Liver (tissue), 9 donors: ENCODE results near the gene TMEM119. TPM values are rescaled to one million over a fixed set of nuclear protein-coding genes. Genes with fewer than 3 reads are reported as not detected.
"Not testable (repeated sequence)": the region's sequence is repeated elsewhere in the genome, so short reads cannot be mapped to it uniquely, and the experiment has no call there.

Experiments
- DNase-seq: peaks from one replicate; pipeline ENCODE4 v3.0.0-alpha.2; 2017; ENCODE audit warnings: low spot score
- H3K27ac ChIP-seq, 2 donors: one replicate each; pipeline ENCODE4 v1.7.0; 2013; ENCODE audit warnings: inconsistent platforms in 2 of 2, low read length in 2 of 2, control low read depth in 1 of 2, low read depth in 1 of 2, mild to moderate bottlenecking in 1 of 2
- H3K27me3 ChIP-seq, 4 donors: one replicate each; pipeline versions ENCODE4 v1.6.1 to v1.7.0; 2013; ENCODE audit warnings: low read length in 3 of 4, inconsistent platforms in 1 of 4, mild to moderate bottlenecking in 1 of 4, moderate library complexity in 1 of 4; ENCODE audit not compliant: control insufficient read depth in 4 of 4, insufficient read depth in 4 of 4
- H3K36me3 ChIP-seq, 4 donors: one replicate each; pipeline versions ENCODE4 v1.6.1 to v1.7.0; 2013; ENCODE audit warnings: low read length in 3 of 4, mild to moderate bottlenecking in 3 of 4, low read depth in 1 of 4, moderate library complexity in 1 of 4; ENCODE audit not compliant: control insufficient read depth in 4 of 4, insufficient read depth in 3 of 4
- H3K4me1 ChIP-seq, 4 donors: one replicate each; pipeline versions ENCODE4 v1.6.1 to v1.7.0; 2013; ENCODE audit warnings: low read length in 3 of 4, mild to moderate bottlenecking in 3 of 4, moderate library complexity in 1 of 4; ENCODE audit not compliant: control insufficient read depth in 4 of 4, insufficient read depth in 4 of 4
- H3K4me3 ChIP-seq, 3 donors: one replicate each; pipeline versions ENCODE4 v1.6.1 to v1.7.0; 2013; ENCODE audit warnings: low read length in 3 of 3, control low read depth in 1 of 3, low read depth in 1 of 3, mild to moderate bottlenecking in 1 of 3
- H3K9ac ChIP-seq, 2 donors: one replicate each; pipeline ENCODE4 v1.7.0; 2013; ENCODE audit warnings: low read length in 2 of 2, mild to moderate bottlenecking in 2 of 2, moderate library complexity in 2 of 2, control low read depth in 1 of 2, low read depth in 1 of 2
- H3K9me3 ChIP-seq, 4 donors: one replicate each; pipeline versions ENCODE4 v1.6.1 to v1.7.0; 2013; ENCODE audit warnings: low read length in 3 of 4; ENCODE audit not compliant: control insufficient read depth in 4 of 4
- EGR1 ChIP-seq, 2 donors: IDR thresholded peaks; 2 replicates each; pipeline ENCODE4 v1.6.1; 2016 to 2018; ENCODE audit warnings: antibody characterized with exemption in 2 of 2, low read depth in 2 of 2
- FOXA1 ChIP-seq: IDR thresholded peaks from 2 replicates; pipeline ENCODE4 v1.6.1; 2016; ENCODE audit warnings: antibody characterized with exemption
- GABPA ChIP-seq, 2 donors: IDR thresholded peaks in 1 of 2; conservative IDR thresholded peaks in 1 of 2; 2 replicates each; pipeline ENCODE4 v1.6.1; 2016; ENCODE audit warnings: antibody characterized with exemption in 2 of 2, mild to moderate bottlenecking in 1 of 2, moderate library complexity in 1 of 2
- HNF4A ChIP-seq, 2 donors: conservative IDR thresholded peaks; 2 replicates each; pipeline ENCODE4 v1.6.1; 2016; ENCODE audit warnings: antibody characterized with exemption in 2 of 2, mild to moderate bottlenecking in 2 of 2
- HNF4G ChIP-seq: IDR thresholded peaks from 2 replicates; pipeline ENCODE4 v1.6.1; 2016; ENCODE audit warnings: antibody characterized with exemption
- NR2F2 ChIP-seq: IDR thresholded peaks from 2 replicates; pipeline ENCODE4 v1.6.1; 2016; ENCODE audit warnings: antibody characterized with exemption
- RAD21 ChIP-seq, 2 donors: IDR thresholded peaks; 2 replicates each; pipeline ENCODE4 v1.6.1; 2016; ENCODE audit warnings: antibody characterized with exemption in 2 of 2, mild to moderate bottlenecking in 2 of 2
- YY1 ChIP-seq: IDR thresholded peaks from 2 replicates; pipeline ENCODE4 v1.6.1; 2016; ENCODE audit warnings: antibody characterized with exemption, mild to moderate bottlenecking
- WGBS: extraction: QIAGEN DNeasy Blood & Tissue Kit; methylation state at CpG from one replicate; pipeline ENCODE4 v1.1.7; 2013; 5-methylcytosine and 5-hydroxymethylcytosine counted together
- polyA plus RNA-seq, 2 donors: library from polyadenylated mRNA; stranded (reverse) in 1 of 2; unstranded in 1 of 2; fragments of 200-250 nt in 1 of 2; fragments of >200 nt in 1 of 2; fragmentation: Nextera tagmentation in 1 of 2; extraction: Ambion mirVana in 1 of 2; gene quantifications; one replicate each; pipeline versions ENCODE4 v1.2.1 to v1.2.3, GENCODE V29; 2013 to 2015
- total RNA-seq, 2 donors: library from RNA; depleted of rRNA; stranded (reverse); fragments of >200 nt; gene quantifications; one replicate each; pipeline ENCODE4 v1.2.3, GENCODE V29; 2014
- TF ChIP-seq, protein P1 (sequence below): IDR thresholded peaks from 2 replicates; pipeline ENCODE4 v1.6.1; 2016; ENCODE audit warnings: antibody characterized with exemption
- TF ChIP-seq, protein P2 (sequence below): IDR thresholded peaks from 2 replicates; pipeline ENCODE4 v1.6.1; 2016; ENCODE audit warnings: antibody characterized with exemption
- TF ChIP-seq, protein P3 (sequence below): IDR thresholded peaks from 2 replicates; pipeline ENCODE4 v1.6.1; 2016; ENCODE audit warnings: antibody characterized with exemption, mild to moderate bottlenecking
- TF ChIP-seq, protein P4 (sequence below): fragments of 150-350 bp; IDR thresholded peaks from 2 replicates; pipeline ENCODE4 v1.5.1; 2017; ENCODE audit warnings: improper control_type of control experiment, low read depth, low read length; ENCODE audit not compliant: missing input control
- donor health status: healthy.
- donor health status: healthy.
- donor health status: healthy.
- donor health status: healthy.
- donor health status: healthy.

Gene TMEM119
- total and polyA plus RNA-seq, 4 donors, result 0.14 to 2.6 (median 0.38) TPM

DNA sequence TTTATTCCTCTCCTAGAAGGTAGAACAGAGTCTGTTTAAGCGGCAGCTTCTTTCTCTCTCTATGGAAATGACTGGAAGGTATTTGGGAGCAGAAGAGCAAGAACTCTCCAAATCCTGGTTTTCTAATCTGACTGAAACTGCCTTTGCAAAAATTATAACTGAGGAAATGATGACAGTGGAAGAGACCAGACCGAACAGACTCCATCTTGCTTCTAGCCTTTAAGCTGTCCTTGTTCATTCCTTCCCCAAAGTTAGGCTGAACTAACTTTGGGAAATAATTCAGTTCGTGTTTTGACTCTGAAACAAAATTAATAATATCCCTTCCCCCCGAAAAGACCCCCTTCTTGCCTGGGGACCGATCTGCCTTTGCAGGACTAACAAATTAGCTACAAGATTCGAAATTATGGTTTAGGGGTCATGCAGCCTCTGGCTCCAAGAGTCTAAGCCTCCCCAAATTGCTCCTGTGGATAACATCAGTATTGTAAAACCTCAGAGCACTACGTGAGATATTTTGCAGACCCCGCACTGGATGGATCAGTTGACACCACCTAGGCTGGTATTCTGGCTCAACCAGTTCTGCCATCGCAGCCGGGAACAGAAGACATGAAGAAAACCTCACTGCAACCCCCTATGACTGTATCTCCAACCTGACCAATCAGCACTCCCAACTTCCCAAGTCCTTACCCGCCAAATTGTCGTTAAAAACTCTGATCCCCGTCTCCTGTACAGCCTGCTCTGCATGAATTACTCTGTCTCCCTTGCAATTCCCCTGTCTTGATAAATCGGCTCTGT is 21.7 kb upstream of the TMEM119 start:
- no peak overlapping the region for H3K4me3 ChIP-seq
- peaks cover 0 to 3% (median 0%) of the 10 kb centered on the region in 4 donors for H3K4me1 ChIP-seq
- H3K27me3 ChIP-seq, result no peaks in the 10 kb centered on the region
- no peak overlapping the region for H3K9ac ChIP-seq
- H3K9me3 ChIP-seq, result no peaks in the 10 kb centered on the region
- TF ChIP-seq, protein P1, sequence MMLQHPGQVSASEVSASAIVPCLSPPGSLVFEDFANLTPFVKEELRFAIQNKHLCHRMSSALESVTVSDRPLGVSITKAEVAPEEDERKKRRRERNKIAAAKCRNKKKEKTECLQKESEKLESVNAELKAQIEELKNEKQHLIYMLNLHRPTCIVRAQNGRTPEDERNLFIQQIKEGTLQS, result no peak
- TF ChIP-seq HNF4G, result no peak
- no peak for TF ChIP-seq NR2F2
- TF ChIP-seq, protein P2, sequence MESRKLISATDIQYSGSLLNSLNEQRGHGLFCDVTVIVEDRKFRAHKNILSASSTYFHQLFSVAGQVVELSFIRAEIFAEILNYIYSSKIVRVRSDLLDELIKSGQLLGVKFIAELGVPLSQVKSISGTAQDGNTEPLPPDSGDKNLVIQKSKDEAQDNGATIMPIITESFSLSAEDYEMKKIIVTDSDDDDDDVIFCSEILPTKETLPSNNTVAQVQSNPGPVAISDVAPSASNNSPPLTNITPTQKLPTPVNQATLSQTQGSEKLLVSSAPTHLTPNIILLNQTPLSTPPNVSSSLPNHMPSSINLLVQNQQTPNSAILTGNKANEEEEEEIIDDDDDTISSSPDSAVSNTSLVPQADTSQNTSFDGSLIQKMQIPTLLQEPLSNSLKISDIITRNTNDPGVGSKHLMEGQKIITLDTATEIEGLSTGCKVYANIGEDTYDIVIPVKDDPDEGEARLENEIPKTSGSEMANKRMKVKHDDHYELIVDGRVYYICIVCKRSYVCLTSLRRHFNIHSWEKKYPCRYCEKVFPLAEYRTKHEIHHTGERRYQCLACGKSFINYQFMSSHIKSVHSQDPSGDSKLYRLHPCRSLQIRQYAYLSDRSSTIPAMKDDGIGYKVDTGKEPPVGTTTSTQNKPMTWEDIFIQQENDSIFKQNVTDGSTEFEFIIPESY, result no peak
- TF ChIP-seq, protein P3, sequence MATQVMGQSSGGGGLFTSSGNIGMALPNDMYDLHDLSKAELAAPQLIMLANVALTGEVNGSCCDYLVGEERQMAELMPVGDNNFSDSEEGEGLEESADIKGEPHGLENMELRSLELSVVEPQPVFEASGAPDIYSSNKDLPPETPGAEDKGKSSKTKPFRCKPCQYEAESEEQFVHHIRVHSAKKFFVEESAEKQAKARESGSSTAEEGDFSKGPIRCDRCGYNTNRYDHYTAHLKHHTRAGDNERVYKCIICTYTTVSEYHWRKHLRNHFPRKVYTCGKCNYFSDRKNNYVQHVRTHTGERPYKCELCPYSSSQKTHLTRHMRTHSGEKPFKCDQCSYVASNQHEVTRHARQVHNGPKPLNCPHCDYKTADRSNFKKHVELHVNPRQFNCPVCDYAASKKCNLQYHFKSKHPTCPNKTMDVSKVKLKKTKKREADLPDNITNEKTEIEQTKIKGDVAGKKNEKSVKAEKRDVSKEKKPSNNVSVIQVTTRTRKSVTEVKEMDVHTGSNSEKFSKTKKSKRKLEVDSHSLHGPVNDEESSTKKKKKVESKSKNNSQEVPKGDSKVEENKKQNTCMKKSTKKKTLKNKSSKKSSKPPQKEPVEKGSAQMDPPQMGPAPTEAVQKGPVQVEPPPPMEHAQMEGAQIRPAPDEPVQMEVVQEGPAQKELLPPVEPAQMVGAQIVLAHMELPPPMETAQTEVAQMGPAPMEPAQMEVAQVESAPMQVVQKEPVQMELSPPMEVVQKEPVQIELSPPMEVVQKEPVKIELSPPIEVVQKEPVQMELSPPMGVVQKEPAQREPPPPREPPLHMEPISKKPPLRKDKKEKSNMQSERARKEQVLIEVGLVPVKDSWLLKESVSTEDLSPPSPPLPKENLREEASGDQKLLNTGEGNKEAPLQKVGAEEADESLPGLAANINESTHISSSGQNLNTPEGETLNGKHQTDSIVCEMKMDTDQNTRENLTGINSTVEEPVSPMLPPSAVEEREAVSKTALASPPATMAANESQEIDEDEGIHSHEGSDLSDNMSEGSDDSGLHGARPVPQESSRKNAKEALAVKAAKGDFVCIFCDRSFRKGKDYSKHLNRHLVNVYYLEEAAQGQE, result no peak
- TF ChIP-seq FOXA1, result no peak
- TF ChIP-seq HNF4A (conservative IDR thresholded peaks at IDR 0.05), result no peak
- TF ChIP-seq GABPA (IDR thresholded peaks at IDR 0.05 in 1 of 2, conservative IDR thresholded peaks at IDR 0.05 in 1 of 2), result no peak
- TF ChIP-seq RAD21 (IDR thresholded peaks at IDR 0.05), result no peak
- no peak for TF ChIP-seq EGR1 (IDR thresholded peaks at IDR 0.05; ENCODE audit: low read depth in 2 of 2)
- TF ChIP-seq, protein P4, sequence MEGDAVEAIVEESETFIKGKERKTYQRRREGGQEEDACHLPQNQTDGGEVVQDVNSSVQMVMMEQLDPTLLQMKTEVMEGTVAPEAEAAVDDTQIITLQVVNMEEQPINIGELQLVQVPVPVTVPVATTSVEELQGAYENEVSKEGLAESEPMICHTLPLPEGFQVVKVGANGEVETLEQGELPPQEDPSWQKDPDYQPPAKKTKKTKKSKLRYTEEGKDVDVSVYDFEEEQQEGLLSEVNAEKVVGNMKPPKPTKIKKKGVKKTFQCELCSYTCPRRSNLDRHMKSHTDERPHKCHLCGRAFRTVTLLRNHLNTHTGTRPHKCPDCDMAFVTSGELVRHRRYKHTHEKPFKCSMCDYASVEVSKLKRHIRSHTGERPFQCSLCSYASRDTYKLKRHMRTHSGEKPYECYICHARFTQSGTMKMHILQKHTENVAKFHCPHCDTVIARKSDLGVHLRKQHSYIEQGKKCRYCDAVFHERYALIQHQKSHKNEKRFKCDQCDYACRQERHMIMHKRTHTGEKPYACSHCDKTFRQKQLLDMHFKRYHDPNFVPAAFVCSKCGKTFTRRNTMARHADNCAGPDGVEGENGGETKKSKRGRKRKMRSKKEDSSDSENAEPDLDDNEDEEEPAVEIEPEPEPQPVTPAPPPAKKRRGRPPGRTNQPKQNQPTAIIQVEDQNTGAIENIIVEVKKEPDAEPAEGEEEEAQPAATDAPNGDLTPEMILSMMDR, result no peak
- no peak for TF ChIP-seq YY1
- no peak for DNase-seq
- H3K36me3 ChIP-seq, result no peaks in the 10 kb centered on the region
- 74% methylated on average over 14 of the region's 14 CpGs for WGBS
- H3K27ac ChIP-seq, result no peak overlapping the region

DNA sequence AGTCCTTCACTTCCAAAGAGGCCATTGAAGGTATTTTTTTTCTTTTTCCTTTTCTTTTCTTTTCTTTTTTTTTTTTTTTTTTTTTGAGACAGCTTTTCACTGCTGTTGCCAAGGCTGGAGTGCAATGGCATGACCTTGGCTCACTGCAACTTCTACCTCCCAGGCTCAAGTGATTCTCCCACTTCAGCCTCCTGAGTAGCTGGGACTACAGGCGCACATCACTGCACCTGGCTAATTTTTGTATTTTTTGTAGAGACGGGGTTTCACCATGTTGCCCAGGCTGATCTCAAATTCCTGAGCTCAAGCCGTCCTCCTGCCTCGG is 21.0 kb upstream of the TMEM119 start:
- not testable (repeated sequence) for H3K27me3 ChIP-seq, H3K27ac ChIP-seq, H3K36me3 ChIP-seq, H3K4me3 ChIP-seq, H3K4me1 ChIP-seq, DNase-seq, H3K9me3 ChIP-seq, H3K9ac ChIP-seq
- 80% methylated on average over 4 of the region's 4 CpGs for WGBS
